Measurements from ENCODE around the gene LAT.
"Not testable (repeated sequence)": the region's sequence is repeated elsewhere in the genome, so short reads cannot be mapped to it uniquely, and the experiment has no call there.

The LAT gene, protein sequence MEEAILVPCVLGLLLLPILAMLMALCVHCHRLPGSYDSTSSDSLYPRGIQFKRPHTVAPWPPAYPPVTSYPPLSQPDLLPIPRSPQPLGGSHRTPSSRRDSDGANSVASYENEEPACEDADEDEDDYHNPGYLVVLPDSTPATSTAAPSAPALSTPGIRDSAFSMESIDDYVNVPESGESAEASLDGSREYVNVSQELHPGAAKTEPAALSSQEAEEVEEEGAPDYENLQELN

DNA sequence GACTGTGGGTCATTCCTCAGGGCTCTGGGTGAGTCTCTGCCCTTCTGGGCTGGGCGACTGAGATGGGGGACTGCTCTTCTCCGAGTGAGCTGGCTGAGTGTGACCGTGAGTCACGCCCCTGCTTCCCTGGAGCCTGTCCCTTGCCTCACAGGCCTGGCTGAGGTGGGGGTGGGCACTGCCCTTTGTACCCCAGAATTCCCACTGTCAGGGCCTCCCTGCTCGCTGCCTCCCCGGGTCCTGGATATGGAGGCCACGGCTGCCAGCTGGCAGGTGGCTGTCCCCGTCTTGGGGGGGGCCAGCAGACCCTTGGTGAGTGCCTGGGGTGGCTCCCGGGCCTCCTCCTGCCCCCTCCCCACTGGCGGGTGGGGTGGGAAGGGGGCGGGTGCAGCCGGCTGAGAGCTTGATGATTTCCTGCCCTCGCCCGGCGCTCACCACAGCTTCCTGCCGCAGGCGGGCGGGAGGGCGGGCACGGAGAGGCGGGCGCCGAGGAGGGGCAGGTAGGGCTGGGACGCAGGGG is at the start of gene LAT:
LAT (plus strand) TSS at position 434 of the 517 bp plus-strand sequence. CDS start 366 bp downstream, outside the sequence.
- DNase-seq, result no peak

- DNase-seq, result no peak
Observed at GRCh38 chr16:28935346-28935745, 49.5 kb upstream of the LAT start.

DNA sequence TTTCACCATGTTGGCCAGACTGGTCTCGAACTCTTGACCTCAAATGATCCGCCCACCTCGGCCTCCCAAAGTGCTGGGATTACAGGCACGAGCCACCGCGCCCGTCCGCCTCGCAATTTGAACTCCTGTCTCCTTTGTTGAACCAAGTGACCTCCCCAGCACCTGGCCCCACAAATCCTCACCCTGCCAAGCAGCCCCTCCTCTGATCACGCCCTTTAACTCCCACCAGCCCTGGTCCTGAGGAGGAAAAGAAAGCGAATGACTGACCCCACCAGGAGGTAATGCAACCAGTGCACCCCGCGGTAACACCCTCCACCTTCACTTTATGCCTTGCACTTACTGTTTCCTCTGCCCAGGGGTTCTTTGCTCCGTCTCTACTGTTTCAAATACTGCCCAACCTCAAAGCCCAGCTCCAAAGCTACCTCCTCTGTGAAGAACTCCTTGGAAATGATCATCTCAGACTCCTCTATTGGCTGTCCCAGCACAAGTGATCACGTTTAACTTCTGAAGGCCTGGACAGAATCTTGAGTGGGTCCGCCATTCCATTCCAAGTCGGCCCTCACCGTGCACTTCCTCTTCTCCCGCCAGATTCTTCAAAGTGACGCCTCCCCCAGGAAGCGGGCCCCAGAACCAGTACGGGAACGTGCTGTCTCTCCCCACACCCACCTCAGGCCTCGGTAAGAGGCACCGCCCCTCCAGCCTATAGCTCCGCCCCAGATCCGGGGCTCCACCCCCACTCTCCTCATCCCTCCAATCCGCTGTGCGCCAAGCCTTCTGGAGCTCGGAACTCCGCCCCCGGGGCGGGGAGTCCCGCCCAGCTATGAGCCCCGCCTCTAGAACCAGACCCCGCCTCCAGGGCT is 48.7 kb upstream of the LAT start:
- DNase-seq, result peak in 45 of 56 donors; percentile 2 to 73 (median 25)

DNA sequence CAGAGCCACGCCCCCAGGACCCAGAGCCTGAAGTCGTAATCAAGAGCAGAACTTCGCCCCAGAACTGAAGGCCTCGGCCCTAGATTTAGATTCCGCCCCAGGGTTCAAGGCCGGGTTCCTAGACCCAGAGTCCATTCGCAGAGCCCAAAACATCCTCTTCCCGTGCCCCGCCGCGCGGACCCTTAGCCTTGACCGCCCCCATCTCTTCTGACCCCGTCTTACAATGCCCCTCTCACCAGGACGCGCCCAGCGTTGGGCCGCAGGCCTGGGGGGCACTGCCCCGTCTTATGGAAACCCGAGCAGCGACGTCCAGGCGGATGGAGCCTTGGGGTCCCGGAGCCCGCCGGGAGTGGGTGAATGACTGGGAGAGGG is 48.1 kb upstream of the LAT start:
- DNase-seq, result no peak

GRCh38 chr16:28937222-28937876 is 47.5 kb upstream of the LAT start:
- no peak for DNase-seq

DNA sequence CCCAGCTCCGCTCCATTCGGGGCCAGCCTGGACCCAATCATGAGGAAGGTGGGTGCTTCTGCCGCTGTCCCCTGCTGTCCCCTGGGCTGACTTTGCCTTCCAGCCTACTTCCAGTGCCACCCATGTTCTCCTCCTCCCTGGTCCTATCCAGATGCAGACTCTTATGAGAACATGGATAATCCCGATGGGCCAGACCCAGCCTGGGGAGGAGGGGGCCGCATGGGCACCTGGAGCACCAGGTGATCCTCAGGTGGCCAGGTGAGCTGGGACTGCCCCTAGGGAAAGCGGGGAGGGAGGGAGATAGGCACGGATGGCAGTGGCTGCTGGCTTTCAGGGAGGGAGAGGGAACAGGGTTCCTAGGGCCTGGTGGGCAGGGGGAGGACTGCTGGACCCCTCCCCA is 46.1 kb upstream of the LAT start:
- DNase-seq, result no peak

DNA sequence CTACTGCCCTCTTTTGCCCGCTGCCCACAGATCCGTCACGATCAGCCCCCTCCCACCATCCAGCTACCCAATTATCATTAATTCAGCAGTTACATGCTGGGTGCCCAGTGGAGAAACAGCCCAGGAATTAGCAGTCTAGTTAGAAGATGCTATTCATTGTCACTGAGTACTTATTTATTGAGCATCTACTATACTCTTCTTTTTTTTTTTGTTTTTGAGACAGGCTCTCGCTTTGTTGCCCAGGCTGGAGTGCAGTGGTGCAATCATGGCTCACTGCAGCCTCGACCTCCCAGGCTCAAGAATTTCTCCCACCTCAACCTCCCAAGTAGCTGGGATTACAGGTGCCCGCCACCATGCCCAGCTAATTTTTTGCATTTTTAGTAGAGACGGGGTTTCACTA is 45.0 kb upstream of the LAT start:
- DNase-seq, result not testable (repeated sequence)

DNA sequence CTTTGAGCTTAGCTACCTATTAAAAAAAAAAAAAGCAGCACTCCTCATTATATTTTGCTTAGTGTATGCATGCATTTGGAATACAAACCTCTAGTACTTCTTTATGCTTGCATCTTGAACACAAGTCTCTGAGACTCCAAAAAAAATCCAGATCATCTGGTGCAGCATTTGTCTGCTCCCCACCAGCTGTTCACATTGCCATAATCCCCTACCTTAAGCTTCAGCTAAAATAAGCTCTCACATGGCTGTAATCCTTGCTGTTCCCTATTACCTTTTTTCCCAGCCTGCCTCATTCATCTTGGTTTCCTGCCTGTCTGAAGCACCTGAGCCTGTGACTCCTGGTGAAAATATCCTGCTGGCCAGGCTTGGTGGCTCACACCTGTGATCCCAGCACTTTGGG is 41.6 kb upstream of the LAT start:
- DNase-seq, result no peak

GRCh38 chr16:28946681-28947080 is 38.2 kb upstream of the LAT start:
- DNase-seq, result no peak

- DNase-seq, result peak; percentile 95 to 100 (median 100)
Observed at GRCh38 chr16:28950648-28951409, 34.0 kb upstream of the LAT start, which contains the start of gene NFATC2IP. Gene NFATC2IP, plus strand, starts transcription at chr16:28950937. Its CDS starts 75 bp downstream, at chr16:28951012.

DNA sequence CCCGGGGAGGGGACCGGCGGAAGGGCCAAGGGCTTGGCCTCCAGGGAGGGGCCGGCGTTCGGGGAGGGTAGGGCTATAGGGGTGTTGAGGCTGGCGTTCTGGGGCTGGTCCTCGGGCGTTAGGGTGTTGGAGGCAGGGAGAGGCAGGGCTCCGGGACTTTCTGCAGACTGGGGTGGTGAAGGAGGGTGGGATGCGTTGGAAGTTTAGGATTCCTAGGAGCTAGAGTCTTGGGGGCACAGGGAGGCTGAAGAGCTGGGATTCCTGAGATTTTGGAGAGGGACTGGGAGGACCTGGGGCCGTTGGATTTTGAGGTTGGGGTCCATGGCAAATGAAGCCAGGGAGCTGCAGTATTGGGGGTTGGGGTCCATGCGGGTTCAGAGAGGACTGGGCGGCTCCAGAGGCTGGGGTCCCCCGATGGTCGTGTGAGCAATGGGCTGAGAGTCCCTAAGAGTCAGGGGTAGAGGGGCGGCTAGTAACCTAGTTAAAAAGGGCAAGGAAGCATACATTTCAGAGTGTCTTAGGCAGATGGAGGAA is 33.4 kb upstream of the LAT start:
- peak in 5 of 56 donors; percentile 7 to 31 (median 24) for DNase-seq

GRCh38 chr16:28958216-28958615 is 26.6 kb upstream of the LAT start:
- no peak for DNase-seq

- no peak for DNase-seq
Observed at GRCh38 chr16:28958836-28959235, 26.0 kb upstream of the LAT start.

GRCh38 chr16:28964072-28964471 is 20.8 kb upstream of the LAT start:
- no peak for DNase-seq

- DNase-seq, result no peak
Observed at GRCh38 chr16:28964496-28964895, 20.4 kb upstream of the LAT start.

GRCh38 chr16:28967156-28967555 is 17.7 kb upstream of the LAT start:
- DNase-seq, result no peak

DNA sequence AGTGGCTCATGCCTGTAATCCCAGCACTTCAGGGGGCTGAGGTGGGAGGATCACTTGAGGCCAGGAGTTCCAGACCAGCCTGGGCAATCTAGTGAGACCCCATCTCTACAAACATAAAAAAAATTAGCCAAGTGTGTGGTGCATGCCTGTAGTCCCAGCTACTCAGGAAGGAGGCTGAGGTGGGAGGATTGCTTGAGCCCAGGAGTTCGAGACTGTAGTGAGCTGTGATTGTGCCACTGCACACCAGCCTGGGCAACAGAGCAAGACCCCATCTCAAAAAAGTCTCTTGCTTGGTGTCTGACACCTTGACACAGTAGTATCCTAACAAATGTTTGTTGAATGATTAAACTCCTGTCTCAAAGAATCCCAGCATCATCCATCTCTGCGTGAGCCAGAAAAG is 15.2 kb upstream of the LAT start:
- not testable (repeated sequence) for DNase-seq

DNA sequence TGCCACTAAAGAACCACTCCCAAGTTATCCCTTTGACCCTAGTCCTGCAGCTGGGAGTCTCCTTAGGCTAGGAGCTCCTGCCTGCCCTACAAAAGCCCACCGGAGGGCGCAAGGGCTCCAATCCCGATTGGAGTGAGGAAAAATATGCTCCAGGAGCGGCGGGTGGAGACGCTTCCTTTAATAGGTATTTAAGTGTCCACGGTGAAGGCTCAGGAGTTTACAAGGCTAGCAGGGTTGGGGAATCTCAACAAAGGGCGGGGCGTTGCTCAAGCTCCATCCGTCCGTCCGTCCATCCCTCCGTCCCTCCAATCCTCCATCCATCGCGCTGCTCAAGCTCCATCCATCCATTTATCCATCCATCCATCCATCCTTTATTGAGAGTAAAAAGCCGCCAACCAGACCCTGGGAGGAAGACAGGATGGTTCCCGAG is 10.8 kb upstream of the LAT start:
- DNase-seq, result peak in 48 of 56 donors; percentile 9 to 82 (median 54)

DNA sequence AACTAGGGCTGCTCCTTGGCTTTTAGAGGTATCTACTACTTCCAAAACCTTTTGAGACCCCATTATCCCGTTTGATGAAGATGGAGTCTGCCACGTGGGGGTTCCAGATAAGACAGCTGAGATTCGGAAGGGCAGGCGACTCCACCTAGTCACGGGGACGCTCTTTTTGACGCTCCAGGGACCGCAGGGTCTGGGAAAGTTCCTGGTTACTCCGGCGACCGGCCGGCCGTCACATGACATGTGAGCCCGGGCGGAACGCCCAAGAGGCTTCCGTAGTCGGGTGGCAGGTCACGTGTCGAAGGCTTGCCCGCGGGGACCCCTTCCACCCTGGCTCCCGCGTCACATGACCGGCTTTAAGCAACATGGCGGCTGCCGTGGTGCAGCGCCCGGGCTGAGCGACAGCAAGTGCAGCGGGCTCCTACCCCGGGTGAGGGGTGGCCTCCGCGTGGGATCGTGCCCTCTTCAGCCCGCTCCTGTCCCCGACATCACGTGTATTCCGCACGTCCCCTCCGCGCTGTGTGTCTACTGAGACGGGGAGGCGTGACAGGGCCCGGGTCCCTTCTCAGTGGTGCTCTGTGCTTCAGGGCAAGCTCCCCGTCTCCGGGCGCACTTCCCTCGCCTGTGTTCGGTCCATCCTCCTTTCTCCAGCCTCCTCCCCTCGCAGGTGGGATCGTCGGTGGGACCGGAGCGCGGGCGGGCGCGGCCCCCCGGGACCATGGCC is 10.3 kb upstream of the LAT start, which contains the start of gene SPNS1:
SPNS1 (plus strand) TSS at position 342 of the 721 bp plus-strand sequence; CDS start at position 716, 374 bp downstream.
- peak; percentile 80 to 100 (median 95) for DNase-seq

- peak in 4 of 56 donors; percentile 23 to 49 (median 32) for DNase-seq
Observed at GRCh38 chr16:28975158-28975599, 9.7 kb upstream of the LAT start.

Data from nucleus accumbens (tissue), 56 donors.